SK-N-MC (cell line): Measurements from ENCODE around the gene ZNF248.

Experiments used
- DNase-seq: peaks from one replicate; pipeline ENCODE4 v3.0.0-alpha.2; 2011; ENCODE audit warnings: low read depth, low spot score
- H3K27ac ChIP-seq: fragments of 200-600 bp; sonication (generic); 2 replicates; pipeline ENCODE4 v1.5.1; 2016; ENCODE audit warnings: mixed run types
- H3K36me3 ChIP-seq: fragments of 200-600 bp; sonication (generic); 2 replicates; pipeline ENCODE4 v1.6.1; 2017; ENCODE audit warnings: antibody characterized with exemption, low read length, mixed read lengths; ENCODE audit not compliant: insufficient read depth
- H3K4me3 ChIP-seq: fragments of 200-600 bp; sonication (generic); 2 replicates; pipeline ENCODE4 v1.5.1; 2016
- H3K9ac ChIP-seq: fragments of 200-600 bp; sonication (generic); 2 replicates; pipeline ENCODE4 v1.8.0; 2017; ENCODE audit warnings: mixed run types, mixed read lengths; ENCODE audit not compliant: insufficient read length
- H3K9me3 ChIP-seq: fragments of 200-600 bp; sonication (generic); 2 replicates; pipeline ENCODE4 v1.6.1; 2017; ENCODE audit warnings: low read depth, mild to moderate bottlenecking, antibody characterized with exemption, low read length, moderate library complexity, mixed read lengths
- EZH2 ChIP-seq: fragments of 200-600 bp; sonication (generic); IDR thresholded peaks from one replicate; pipeline ENCODE4 v1.6.1; 2017; ENCODE audit warnings: antibody characterized with exemption
- FOXP2 ChIP-seq: optimal IDR thresholded peaks from 2 replicates; pipeline ENCODE3; 2011; ENCODE audit warnings: mild to moderate bottlenecking, moderate library complexity; ENCODE audit not compliant: insufficient read depth; ENCODE audit errors: extremely low read length, control extremely low read depth
- POLR2AphosphoS5 ChIP-seq: IDR thresholded peaks from 2 replicates; pipeline ENCODE4 v1.6.1; 2012; ENCODE audit warnings: mild to moderate bottlenecking, low read depth, low read length, borderline replicate concordance

The ZNF248 gene

GRCh38 chr10:37857287-37858211 lies at the start of gene ZNF248:
ZNF248 (minus strand) TSS chr10:37857610; CDS start chr10:37856310, 1,300 bp downstream.
- H3K4me3 ChIP-seq = peak within 1 kb of the TSS; percentile 77
- peak; percentile 89 for TF ChIP-seq POLR2AphosphoS5
- no peak for TF ChIP-seq EZH2
- no peak for TF ChIP-seq FOXP2
- H3K27ac ChIP-seq = peak within 1 kb of the TSS; percentile 83
- H3K36me3 ChIP-seq = peaks cover 3% of the 10 kb centered on the region; the same call in 1 of the 2 replicates
- no peaks in the 10 kb centered on the region for H3K9me3 ChIP-seq
- H3K9ac ChIP-seq = peak within 1 kb of the TSS; percentile 89
- peak; percentile 48 for DNase-seq

GRCh38 chr10:37906382-37906781 lies 49.0 kb upstream of the ZNF248 start:
- H3K27ac ChIP-seq = no peak overlapping the region
- no peak overlapping the region for H3K9ac ChIP-seq
- H3K4me3 ChIP-seq = no peak overlapping the region
- DNase-seq = no peak
- H3K9me3 ChIP-seq = no peaks in the 10 kb centered on the region
- TF ChIP-seq POLR2AphosphoS5 = no peak
- H3K36me3 ChIP-seq = no peaks in the 10 kb centered on the region

- DNase-seq = no peak
- Histone ChIP-seq H3K9ac (no peak overlapping the region), H3K36me3 (no peaks in the 10 kb centered on the region), H3K4me3 (no peak overlapping the region), H3K27ac (no peak overlapping the region), H3K9me3 (no peaks in the 10 kb centered on the region)
- TF ChIP-seq EZH2 = no peak
- no peak for TF ChIP-seq FOXP2
- no peak for TF ChIP-seq POLR2AphosphoS5
Measured at GRCh38 chr10:37896436-37896835, 39.0 kb upstream of the ZNF248 start.

- Histone ChIP-seq H3K36me3 (no peaks in the 10 kb centered on the region), H3K9me3 (no peaks in the 10 kb centered on the region), H3K9ac (no peak overlapping the region), H3K27ac (no peak overlapping the region), H3K4me3 (no peak overlapping the region)
- no peak for TF ChIP-seq EZH2
- TF ChIP-seq FOXP2 = no peak
- TF ChIP-seq POLR2AphosphoS5 = no peak
- no peak for DNase-seq
Measured at GRCh38 chr10:37895674-37896073, 38.3 kb upstream of the ZNF248 start.

- no peak for DNase-seq
- Histone ChIP-seq H3K4me3 (no peak overlapping the region), H3K27ac (no peak overlapping the region), H3K36me3 (no peaks in the 10 kb centered on the region), H3K9me3 (no peaks in the 10 kb centered on the region), H3K9ac (no peak overlapping the region)
- TF ChIP-seq FOXP2 (no peak), POLR2AphosphoS5 (no peak), EZH2 (no peak)
Measured at GRCh38 chr10:37885850-37886249, 28.4 kb upstream of the ZNF248 start.

- Histone ChIP-seq H3K27ac (no peak overlapping the region), H3K9me3 (no peaks in the 10 kb centered on the region), H3K36me3 (no peaks in the 10 kb centered on the region), H3K4me3 (no peak overlapping the region), H3K9ac (no peak overlapping the region)
- TF ChIP-seq FOXP2 (no peak), POLR2AphosphoS5 (no peak), EZH2 (no peak)
- DNase-seq = no peak
Measured at GRCh38 chr10:37872955-37873354, 15.5 kb upstream of the ZNF248 start.

- no peak for DNase-seq
- Histone ChIP-seq H3K9ac (no peak overlapping the region), H3K36me3 (no peaks in the 10 kb centered on the region), H3K4me3 (no peak overlapping the region), H3K27ac (no peak overlapping the region), H3K9me3 (no peaks in the 10 kb centered on the region)
- TF ChIP-seq POLR2AphosphoS5 (no peak), EZH2 (no peak), FOXP2 (no peak)
Measured at GRCh38 chr10:37872283-37872682, 14.9 kb upstream of the ZNF248 start.

- TF ChIP-seq FOXP2 (no peak), EZH2 (no peak), POLR2AphosphoS5 (no peak)
- Histone ChIP-seq H3K9me3 (no peaks in the 10 kb centered on the region), H3K36me3 (no peaks in the 10 kb centered on the region), H3K27ac (no peak overlapping the region), H3K9ac (no peak overlapping the region), H3K4me3 (no peak overlapping the region)
- no peak for DNase-seq
Measured at GRCh38 chr10:37871568-37872251, 14.3 kb upstream of the ZNF248 start.
